HG03575 (cell line): ENCODE data around the gene SAMD4A.
"Not testable (repeated sequence)": the region's sequence is repeated elsewhere in the genome, so short reads cannot be mapped to it uniquely, and the experiment has no call there.

Experiments
- ATAC-seq: cut with Tn5 transposase; IDR thresholded peaks from one replicate; pipeline ENCODE4 v1.9.1; 2021; ENCODE audit not compliant: unreplicated experiment, insufficient number of reproducible peaks, low FRiP score; ENCODE audit errors: extremely low read depth

Gene SAMD4A

DNA sequence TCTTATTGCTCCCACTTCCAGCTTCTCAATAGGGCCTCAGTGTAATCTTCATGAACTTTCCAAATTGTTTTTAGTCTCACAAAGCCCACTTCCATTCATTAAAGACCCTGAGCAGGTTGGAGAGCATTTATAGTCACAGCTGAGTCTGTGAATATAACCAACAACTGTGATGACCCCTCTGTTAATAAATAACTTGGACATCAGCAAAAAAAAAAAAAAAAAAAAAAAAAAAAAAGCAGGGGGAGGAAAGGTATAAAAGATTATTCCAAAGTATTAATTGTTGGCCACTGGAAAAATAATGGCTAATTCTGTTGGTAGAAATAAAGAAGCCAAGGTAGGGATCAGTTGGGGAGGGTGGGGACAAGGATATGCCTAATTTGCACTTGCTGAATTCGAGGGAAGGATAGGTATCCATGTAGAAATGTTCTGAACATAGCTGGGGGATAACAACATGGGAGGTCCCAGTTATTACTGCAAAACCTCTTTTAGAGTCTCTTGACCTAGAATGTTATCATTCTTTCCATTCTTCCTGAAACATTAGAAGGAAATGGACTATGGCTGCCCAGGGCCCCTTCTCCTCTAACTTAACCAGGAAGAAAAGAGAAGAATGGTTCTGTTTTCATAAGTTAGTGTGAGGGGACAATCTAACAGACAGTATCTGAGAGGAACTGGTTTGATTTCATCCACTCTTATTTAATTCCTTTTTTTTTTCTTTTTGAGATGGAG is 56.5 kb downstream of the SAMD4A start:
- no peak for ATAC-seq

DNA sequence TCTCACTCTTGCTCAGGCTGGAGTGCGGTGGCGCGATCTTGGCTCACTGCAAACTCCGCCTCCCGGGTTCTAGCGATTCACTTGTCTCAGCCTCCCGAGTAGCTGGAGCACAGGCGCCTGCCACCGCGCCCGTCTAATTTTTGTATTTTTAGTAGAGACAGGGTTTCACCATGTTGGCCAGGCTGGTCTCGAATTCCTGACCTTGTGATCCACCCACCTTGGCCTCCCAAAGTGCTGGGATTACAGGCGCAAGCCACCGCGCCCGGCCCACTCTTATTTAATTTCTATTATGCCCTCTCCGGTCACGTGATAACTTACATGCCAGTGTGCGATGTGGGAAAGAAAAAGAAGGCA is 57.1 kb downstream of the SAMD4A start:
- not testable (repeated sequence) for ATAC-seq

DNA sequence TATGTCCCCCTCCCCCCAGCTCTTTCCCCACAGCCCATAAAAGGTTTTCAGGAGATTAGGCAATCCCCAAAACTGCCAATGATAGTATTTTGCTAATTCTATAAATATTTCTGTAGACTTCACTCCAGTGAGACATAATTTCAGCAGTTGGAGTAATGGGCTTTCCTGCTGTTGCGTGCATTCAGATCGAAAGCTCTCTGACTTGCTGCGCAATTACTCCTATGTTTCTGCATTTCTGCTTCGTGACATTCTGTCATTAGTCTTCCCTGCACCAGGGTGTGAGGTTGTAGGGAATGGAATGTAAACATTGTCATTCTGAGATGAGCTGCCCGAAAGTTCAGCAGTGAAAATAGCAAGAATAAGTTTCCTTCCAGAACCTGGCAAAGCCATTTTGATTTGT is 58.2 kb downstream of the SAMD4A start:
- ATAC-seq = no peak

- no peak for ATAC-seq
These were observed 60.3 kb downstream of the SAMD4A start for GRCh38 chr14:54627219-54627539.

- no peak for ATAC-seq
These were observed 60.8 kb downstream of the SAMD4A start for GRCh38 chr14:54627540-54628363.

DNA sequence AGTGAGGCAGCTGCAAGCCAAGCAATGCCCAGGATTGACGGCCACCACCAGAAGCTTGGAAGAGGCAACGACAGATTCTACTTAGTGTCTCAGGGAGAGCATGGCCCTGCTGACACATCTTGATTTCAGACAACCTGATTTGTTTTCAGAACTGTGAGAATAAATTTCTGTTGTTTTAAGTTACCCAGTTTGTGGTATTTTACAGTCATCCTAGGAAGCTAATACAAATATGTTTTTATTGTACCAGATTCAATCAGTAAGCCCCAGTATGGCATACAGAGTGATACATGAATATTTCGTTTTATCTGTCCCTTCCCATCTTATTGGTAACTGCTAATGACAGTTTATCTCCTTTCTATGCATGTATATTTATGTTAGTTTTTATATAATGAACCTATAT is 62.3 kb downstream of the SAMD4A start:
- ATAC-seq = no peak

DNA sequence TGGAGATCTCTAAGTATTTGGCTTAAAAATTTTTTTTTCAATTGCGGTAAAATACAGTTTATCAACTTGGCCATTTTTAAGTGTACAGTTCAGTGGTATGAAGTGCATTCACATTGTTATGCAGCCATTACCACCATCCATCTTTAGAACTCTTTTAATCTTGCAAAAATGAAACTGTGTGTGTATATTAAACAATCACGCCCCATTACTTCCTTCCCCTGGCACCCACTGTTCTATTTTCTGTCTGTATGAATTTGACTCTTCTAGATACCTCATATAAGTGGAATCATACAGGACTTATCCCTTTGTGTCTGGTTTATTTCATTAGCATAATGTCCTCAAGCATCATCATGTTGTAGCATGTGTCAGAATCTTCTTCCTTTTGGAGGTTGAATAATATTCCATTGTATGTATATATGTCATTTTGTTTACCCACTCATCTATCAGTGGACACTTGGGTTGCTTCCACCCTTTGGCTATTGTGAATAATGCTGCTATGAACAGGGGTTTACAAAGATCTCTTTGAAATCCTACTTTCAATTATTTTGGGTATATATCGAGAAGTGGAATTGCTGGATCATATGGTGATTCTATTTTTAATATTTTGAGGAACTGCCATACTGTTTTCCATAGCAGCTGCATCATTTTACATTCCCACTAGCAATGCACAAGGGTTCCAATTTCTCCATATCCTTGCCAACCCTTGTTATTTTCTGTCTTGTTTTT is 62.9 kb downstream of the SAMD4A start:
- ATAC-seq = no peak

GRCh38 chr14:54631016-54631415 is 64.1 kb downstream of the SAMD4A start:
- no peak for ATAC-seq

DNA sequence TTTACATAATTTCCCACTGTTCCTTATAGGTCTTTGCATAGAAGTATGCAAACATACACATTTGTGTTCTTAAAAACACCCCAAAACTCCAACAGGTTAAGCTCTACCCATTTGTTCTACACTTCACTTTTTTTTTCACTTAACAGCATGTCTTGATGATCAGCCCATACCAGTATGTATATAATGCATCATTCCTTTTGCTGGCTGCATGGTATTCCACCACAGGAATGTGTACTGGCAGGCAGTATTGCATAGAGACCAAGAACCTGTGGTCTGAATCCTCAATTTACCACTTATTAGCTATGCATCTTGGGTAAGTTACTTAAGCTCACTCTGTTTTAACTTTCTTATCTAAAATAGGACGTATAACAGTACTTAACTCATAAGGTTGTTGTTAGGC is 65.5 kb downstream of the SAMD4A start:
- ATAC-seq = no peak

DNA sequence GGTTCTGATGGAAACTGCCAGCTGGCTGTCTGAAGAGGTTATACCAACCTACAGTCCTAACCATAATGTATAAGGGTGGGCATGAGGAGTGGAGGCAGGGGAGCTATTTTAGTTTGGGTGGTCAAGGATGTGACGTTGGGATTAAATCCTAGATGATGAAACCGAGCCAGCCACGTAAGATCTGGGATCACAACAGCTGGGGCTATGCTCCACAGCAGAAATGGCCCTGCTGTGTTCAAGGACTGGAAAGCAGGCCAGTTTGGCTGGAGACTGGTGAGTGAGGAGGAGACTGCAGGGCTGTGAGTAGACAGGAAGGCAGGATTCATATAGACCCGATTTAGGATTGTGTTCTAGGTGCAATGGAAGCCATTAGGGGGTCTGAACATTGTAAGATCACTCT is 66.1 kb downstream of the SAMD4A start:
- no peak for ATAC-seq

DNA sequence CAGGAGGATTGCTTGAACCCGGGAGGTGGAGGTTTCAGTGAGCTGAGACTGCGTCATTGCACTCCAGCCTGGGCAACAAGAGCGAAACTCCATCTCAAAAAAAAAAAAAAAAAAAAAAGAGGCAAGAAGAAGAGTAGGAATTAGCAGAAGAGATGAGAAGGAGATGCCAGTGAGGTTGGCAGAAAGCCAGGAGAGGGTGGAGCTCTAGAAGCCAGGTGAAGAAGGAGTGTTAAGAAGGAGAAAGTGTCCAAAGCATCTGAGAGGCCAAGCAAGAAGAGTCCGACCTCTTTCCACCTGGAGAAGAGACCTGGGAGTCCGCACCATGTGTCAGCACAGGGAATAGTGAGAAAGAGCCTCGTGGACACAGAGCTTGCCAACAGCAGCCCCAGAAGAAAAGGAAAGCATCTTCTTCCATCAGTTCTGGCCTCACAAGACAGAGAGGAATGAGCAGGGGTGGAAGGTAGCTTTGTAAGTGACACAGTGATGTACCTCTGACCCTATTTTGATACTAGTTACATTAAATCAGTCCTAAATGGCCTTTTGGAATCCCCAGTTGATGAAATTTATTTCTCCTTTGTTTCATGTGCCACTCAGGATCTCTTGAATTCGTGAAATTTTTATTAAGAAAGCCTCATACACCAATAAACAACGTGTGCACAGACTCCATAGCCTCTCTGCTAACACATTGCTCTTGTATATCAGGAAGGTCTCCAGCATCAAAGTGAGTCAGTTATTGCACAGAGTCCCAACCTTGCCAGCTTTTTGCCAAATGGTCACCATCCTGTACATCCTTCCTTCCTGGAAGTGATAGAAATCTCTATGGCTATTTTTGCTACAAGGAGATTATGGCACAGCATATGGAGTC is 70.6 kb downstream of the SAMD4A start:
- no peak for ATAC-seq

GRCh38 chr14:54638135-54638446 is 71.2 kb downstream of the SAMD4A start:
- ATAC-seq = no peak

GRCh38 chr14:54639611-54640010 is 72.7 kb downstream of the SAMD4A start:
- ATAC-seq = no peak

- ATAC-seq = no peak
These were observed 73.6 kb downstream of the SAMD4A start for GRCh38 chr14:54640506-54640905.

- ATAC-seq = no peak
These were observed 75.2 kb downstream of the SAMD4A start for GRCh38 chr14:54642121-54642520.

- ATAC-seq = no peak
These were observed 76.1 kb downstream of the SAMD4A start for GRCh38 chr14:54642801-54643695.

- no peak for ATAC-seq
These were observed 76.8 kb downstream of the SAMD4A start for GRCh38 chr14:54643696-54644176.

GRCh38 chr14:54645639-54646038 is 78.7 kb downstream of the SAMD4A start:
- no peak for ATAC-seq
